GM12878 (cell line): Measurements from ENCODE around the gene VDR. TPM values are rescaled to one million over a fixed set of nuclear protein-coding genes. Genes with fewer than 3 reads are reported as not detected.

Source experiments
- CEBPB ChIP-seq, 2 experiments: fragments of 150-350 bp in 1 of 2; IDR thresholded peaks; 2 replicates each; pipeline ENCODE4 v1.6.1; 2012 to 2014; ENCODE audit warnings: low read depth in 2 of 2, low read length in 2 of 2, borderline replicate concordance in 1 of 2, inconsistent platforms in 1 of 2
- CHD4 ChIP-seq: fragments of 200-600 bp; sonication (generic); IDR thresholded peaks from 2 replicates; pipeline ENCODE4 v1.6.1; 2016; ENCODE audit warnings: mild to moderate bottlenecking
- CREM ChIP-seq: IDR thresholded peaks from 2 replicates; pipeline ENCODE4 v1.6.1; 2014; ENCODE audit warnings: antibody characterized with exemption, low read depth
- HCFC1 ChIP-seq: fragments of 150-350 bp; IDR thresholded peaks from 2 replicates; pipeline ENCODE4 v1.6.1; 2014; ENCODE audit warnings: low read length
- JUND ChIP-seq: IDR thresholded peaks from 2 replicates; pipeline ENCODE4 v1.6.1; 2012; ENCODE audit warnings: low read depth, mild to moderate bottlenecking, low read length, improper control_type of control experiment, moderate library complexity
- KDM1A ChIP-seq: fragments of 200-600 bp; sonication (generic); IDR thresholded peaks from 2 replicates; pipeline ENCODE4 v1.6.1; 2016; ENCODE audit warnings: borderline replicate concordance
- MEF2A ChIP-seq: IDR thresholded peaks from 2 replicates; pipeline ENCODE4 v1.6.1; 2011; ENCODE audit warnings: low read depth, mild to moderate bottlenecking, low read length, moderate library complexity; ENCODE audit not compliant: insufficient read depth
- NR2C1 ChIP-seq: fragments of 450-650 bp; IDR thresholded peaks from 2 replicates; pipeline ENCODE4 v1.6.1; 2017; ENCODE audit warnings: antibody characterized with exemption, mild to moderate bottlenecking, moderate library complexity
- NR2F1 ChIP-seq: fragments of 450-650 bp; conservative IDR thresholded peaks from 2 replicates; pipeline ENCODE4 v1.6.1; 2017; ENCODE audit warnings: mild to moderate bottlenecking
- PAX8 ChIP-seq: fragments of 450-650 bp; IDR thresholded peaks from 2 replicates; pipeline ENCODE4 v1.6.1; 2017; ENCODE audit warnings: mild to moderate bottlenecking, moderate library complexity
- POLR2AphosphoS2 ChIP-seq: IDR thresholded peaks from 2 replicates; pipeline ENCODE4 v1.6.1; 2011; ENCODE audit warnings: low read depth, mild to moderate bottlenecking, low read length, improper control_type of control experiment, moderate library complexity
- RBBP5 ChIP-seq: fragments of 200-600 bp; sonication (generic); conservative IDR thresholded peaks from 2 replicates; pipeline ENCODE4 v1.6.1; 2016
- SIX5 ChIP-seq: IDR thresholded peaks from 2 replicates; pipeline ENCODE4 v1.6.1; 2011; ENCODE audit warnings: mild to moderate bottlenecking, low read depth, low read length, moderate library complexity; ENCODE audit not compliant: severe bottlenecking
- SREBF2 ChIP-seq: IDR thresholded peaks from 2 replicates; pipeline ENCODE4 v1.6.1; 2012; ENCODE audit warnings: mild to moderate bottlenecking, low read length
- ZNF274 ChIP-seq: IDR thresholded peaks from one replicate; pipeline ENCODE4 v1.8.0; 2011; ENCODE audit not compliant: insufficient read length, insufficient read depth
- polyA plus RNA-seq, 11 experiments: library from polyadenylated mRNA; depleted of rRNA in 4 of 11; unstranded in 6 of 11; stranded (reverse) in 5 of 11; fragments of >200 nt; fragmentation: Nextera tagmentation in 4 of 11; fragmentation: Illumina TruSeq in 1 of 11; extraction: Ambion mirVana in 4 of 11; extraction: Trizol in 1 of 11; gene quantifications; 1 replicate in 1 of 11; 2 replicates in 10 of 11; pipeline versions ENCODE4 v1.2.1 to v1.2.3, GENCODE V29; 2011 to 2016; ENCODE audit warnings: inconsistent platforms in 2 of 11, missing spikeins in 2 of 11, low read depth in 1 of 11
- total RNA-seq, 4 experiments: library from RNA; depleted of rRNA in 3 of 4; stranded (reverse); fragments of >200 nt in 3 of 4; fragmentation: Illumina TruSeq in 1 of 4; extraction: Trizol in 1 of 4; gene quantifications; 2 replicates each; pipeline versions ENCODE4 v1.2.1 to v1.2.3, GENCODE V29; 2013 to 2021
- TF ChIP-seq, protein P1 (sequence below), 3 experiments: IDR thresholded peaks in 2 of 3; conservative IDR thresholded peaks in 1 of 3; 2 replicates each; pipeline ENCODE4 v1.5.1; 2011; ENCODE audit warnings: low read depth in 3 of 3, low read length in 3 of 3, mild to moderate bottlenecking in 3 of 3, control low read depth in 2 of 3, moderate library complexity in 2 of 3, inconsistent platforms in 1 of 3, mixed read lengths in 1 of 3; ENCODE audit not compliant: control insufficient read depth in 2 of 3, insufficient read depth in 1 of 3; ENCODE audit errors: extremely low read depth in 1 of 3
- TF ChIP-seq, protein P2 (sequence below): IDR thresholded peaks from 2 replicates; pipeline ENCODE4 v1.6.1; 2011; ENCODE audit warnings: low read depth, mild to moderate bottlenecking, low read length, moderate library complexity, borderline replicate concordance; ENCODE audit errors: extremely low read depth
- TF ChIP-seq, protein P3 (sequence below): fragments of 450-650 bp; IDR thresholded peaks from 2 replicates; pipeline ENCODE4 v1.6.1; 2017; ENCODE audit warnings: borderline replicate concordance
- TF ChIP-seq, protein P4 (sequence below): fragments of 450-650 bp; formaldehyde crosslinking; IDR thresholded peaks from 2 replicates; pipeline ENCODE4 v1.5.0; 2022; ENCODE audit warnings: mild to moderate bottlenecking, missing genetic modification characterization

VDR gene
- total and polyA plus RNA-seq, 10 of the 15 experiments (the other 5 are each of a cell fraction or from before 2014, with no cell fraction given), result 0.27 to 7.9 (median 3.0) TPM

DNA sequence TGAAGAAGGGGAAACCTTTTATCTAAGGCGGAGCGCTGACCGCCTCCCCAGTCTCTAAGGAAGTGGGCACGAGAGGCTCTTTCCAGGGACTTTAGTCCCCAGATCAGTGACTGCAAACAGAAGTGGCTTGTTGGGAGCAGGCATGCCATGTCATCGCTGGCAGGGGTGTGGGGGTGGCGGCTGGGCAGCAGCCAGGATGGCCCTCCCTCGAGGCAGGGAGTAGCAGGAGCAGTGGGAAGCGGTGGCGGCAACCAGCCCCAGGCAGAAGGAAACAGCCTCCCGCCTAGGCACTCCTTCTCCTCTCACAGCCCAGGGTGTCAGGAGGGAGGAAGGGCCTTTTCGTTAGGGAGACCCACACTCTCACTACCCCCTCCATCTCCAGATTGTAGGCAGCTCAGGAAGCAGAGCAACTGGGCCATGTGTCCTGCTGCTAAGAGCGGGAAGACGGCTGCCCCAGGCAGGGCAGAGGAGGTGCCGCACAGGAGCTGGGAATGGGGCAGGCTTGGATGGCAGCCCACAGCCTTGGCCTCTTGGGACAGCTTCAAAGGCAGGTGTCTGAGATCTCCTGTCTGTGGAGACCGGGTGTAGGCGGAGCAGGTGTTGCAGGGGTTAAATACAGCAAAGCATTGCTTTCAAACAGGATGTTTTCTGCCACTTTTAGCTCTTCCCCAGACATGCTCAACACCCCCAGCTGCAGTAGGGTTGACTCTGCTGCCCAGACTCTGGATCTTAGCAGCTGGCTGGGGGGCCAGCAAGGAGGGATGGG is 21.8 kb downstream of the VDR start (continued):
- TF ChIP-seq SIX5 (no peak), NR2C1 (no peak), KDM1A (no peak), NR2F1 (peak; percentile 84), PAX8 (no peak), CREM (peak; percentile 92), SREBF2 (no peak), HCFC1 (no peak), ZNF274 (no peak), CHD4 (no peak), POLR2AphosphoS2 (no peak), CEBPB (IDR thresholded peaks at IDR 0.05; ENCODE audit: borderline replicate concordance in 1 of 2, low read depth in 2 of 2, low read length in 2 of 2) (no peak), MEF2A (peak; percentile 94), RBBP5 (no peak), JUND (no peak)
- TF ChIP-seq, protein P1, sequence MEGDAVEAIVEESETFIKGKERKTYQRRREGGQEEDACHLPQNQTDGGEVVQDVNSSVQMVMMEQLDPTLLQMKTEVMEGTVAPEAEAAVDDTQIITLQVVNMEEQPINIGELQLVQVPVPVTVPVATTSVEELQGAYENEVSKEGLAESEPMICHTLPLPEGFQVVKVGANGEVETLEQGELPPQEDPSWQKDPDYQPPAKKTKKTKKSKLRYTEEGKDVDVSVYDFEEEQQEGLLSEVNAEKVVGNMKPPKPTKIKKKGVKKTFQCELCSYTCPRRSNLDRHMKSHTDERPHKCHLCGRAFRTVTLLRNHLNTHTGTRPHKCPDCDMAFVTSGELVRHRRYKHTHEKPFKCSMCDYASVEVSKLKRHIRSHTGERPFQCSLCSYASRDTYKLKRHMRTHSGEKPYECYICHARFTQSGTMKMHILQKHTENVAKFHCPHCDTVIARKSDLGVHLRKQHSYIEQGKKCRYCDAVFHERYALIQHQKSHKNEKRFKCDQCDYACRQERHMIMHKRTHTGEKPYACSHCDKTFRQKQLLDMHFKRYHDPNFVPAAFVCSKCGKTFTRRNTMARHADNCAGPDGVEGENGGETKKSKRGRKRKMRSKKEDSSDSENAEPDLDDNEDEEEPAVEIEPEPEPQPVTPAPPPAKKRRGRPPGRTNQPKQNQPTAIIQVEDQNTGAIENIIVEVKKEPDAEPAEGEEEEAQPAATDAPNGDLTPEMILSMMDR (IDR thresholded peaks at IDR 0.05 in 2 of 3, conservative IDR thresholded peaks at IDR 0.05 in 1 of 3; ENCODE audit: control insufficient read depth in 2 of 3, extremely low read depth in 1 of 3, insufficient read depth in 1 of 3, low read depth in 3 of 3, low read length in 3 of 3), result no peak
- TF ChIP-seq, protein P2, sequence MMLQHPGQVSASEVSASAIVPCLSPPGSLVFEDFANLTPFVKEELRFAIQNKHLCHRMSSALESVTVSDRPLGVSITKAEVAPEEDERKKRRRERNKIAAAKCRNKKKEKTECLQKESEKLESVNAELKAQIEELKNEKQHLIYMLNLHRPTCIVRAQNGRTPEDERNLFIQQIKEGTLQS, result no peak
- TF ChIP-seq, protein P3, sequence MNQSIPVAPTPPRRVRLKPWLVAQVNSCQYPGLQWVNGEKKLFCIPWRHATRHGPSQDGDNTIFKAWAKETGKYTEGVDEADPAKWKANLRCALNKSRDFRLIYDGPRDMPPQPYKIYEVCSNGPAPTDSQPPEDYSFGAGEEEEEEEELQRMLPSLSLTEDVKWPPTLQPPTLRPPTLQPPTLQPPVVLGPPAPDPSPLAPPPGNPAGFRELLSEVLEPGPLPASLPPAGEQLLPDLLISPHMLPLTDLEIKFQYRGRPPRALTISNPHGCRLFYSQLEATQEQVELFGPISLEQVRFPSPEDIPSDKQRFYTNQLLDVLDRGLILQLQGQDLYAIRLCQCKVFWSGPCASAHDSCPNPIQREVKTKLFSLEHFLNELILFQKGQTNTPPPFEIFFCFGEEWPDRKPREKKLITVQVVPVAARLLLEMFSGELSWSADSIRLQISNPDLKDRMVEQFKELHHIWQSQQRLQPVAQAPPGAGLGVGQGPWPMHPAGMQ, result no peak
- TF ChIP-seq, protein P4, sequence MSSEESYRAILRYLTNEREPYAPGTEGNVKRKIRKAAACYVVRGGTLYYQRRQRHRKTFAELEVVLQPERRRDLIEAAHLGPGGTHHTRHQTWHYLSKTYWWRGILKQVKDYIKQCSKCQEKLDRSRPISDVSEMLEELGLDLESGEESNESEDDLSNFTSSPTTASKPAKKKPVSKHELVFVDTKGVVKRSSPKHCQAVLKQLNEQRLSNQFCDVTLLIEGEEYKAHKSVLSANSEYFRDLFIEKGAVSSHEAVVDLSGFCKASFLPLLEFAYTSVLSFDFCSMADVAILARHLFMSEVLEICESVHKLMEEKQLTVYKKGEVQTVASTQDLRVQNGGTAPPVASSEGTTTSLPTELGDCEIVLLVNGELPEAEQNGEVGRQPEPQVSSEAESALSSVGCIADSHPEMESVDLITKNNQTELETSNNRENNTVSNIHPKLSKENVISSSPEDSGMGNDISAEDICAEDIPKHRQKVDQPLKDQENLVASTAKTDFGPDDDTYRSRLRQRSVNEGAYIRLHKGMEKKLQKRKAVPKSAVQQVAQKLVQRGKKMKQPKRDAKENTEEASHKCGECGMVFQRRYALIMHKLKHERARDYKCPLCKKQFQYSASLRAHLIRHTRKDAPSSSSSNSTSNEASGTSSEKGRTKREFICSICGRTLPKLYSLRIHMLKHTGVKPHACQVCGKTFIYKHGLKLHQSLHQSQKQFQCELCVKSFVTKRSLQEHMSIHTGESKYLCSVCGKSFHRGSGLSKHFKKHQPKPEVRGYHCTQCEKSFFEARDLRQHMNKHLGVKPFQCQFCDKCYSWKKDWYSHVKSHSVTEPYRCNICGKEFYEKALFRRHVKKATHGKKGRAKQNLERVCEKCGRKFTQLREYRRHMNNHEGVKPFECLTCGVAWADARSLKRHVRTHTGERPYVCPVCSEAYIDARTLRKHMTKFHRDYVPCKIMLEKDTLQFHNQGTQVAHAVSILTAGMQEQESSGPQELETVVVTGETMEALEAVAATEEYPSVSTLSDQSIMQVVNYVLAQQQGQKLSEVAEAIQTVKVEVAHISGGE, result no peak
